ENCODE measurements around the gene HSD3B7.

The HSD3B7 gene

DNA sequence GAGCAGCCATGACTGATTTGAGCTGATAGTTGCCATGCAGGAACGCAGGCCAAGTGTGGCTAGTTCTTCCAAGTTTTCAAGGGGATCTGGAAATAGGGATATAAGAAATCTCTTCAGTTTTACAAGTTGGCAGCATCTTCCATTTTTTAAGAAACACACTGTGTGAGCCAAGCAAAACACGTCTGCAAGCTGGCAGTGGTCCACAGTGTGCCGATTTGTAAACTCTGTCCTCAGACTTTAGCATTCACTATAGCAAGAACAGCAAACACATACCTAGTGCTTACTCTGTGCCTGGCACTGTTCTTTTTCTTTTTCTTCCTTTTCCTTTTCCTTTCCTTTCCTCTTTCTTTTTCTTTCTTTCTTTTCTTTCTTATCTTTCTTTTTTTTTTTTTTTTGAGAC, 33.3 kb upstream of the HSD3B7 start:
- no peak overlapping the region for H3K4me3 ChIP-seq (ENCODE audit: low read depth, low read length)
- TF ChIP-seq, protein P1, sequence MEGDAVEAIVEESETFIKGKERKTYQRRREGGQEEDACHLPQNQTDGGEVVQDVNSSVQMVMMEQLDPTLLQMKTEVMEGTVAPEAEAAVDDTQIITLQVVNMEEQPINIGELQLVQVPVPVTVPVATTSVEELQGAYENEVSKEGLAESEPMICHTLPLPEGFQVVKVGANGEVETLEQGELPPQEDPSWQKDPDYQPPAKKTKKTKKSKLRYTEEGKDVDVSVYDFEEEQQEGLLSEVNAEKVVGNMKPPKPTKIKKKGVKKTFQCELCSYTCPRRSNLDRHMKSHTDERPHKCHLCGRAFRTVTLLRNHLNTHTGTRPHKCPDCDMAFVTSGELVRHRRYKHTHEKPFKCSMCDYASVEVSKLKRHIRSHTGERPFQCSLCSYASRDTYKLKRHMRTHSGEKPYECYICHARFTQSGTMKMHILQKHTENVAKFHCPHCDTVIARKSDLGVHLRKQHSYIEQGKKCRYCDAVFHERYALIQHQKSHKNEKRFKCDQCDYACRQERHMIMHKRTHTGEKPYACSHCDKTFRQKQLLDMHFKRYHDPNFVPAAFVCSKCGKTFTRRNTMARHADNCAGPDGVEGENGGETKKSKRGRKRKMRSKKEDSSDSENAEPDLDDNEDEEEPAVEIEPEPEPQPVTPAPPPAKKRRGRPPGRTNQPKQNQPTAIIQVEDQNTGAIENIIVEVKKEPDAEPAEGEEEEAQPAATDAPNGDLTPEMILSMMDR (conservative IDR thresholded peaks at IDR 0.05; ENCODE audit: low read depth, low read length), result no peak
- DNase-seq (ENCODE audit: low read depth), result peak; percentile 74

DNA sequence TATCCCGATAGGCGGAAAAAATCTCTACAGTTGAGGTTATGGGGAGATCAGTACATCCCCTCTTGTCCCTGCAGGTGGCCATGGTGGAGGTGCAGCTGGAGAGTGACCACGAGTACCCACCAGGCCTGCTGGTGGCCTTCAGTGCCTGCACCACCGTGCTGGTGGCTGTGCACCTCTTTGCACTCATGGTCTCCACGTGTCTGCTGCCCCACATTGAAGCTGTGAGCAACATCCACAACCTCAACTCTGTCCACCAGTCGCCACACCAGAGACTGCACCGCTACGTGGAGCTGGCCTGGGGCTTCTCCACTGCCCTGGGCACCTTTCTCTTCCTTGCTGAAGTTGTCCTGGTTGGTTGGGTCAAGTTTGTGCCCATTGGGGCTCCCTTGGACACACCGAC, 31.9 kb upstream of the HSD3B7 start:
- no peak overlapping the region for H3K4me3 ChIP-seq (ENCODE audit: low read depth, low read length)
- no peak for DNase-seq (ENCODE audit: low read depth)
- TF ChIP-seq, protein P1 (conservative IDR thresholded peaks at IDR 0.05; ENCODE audit: low read depth, low read length), result no peak

DNA sequence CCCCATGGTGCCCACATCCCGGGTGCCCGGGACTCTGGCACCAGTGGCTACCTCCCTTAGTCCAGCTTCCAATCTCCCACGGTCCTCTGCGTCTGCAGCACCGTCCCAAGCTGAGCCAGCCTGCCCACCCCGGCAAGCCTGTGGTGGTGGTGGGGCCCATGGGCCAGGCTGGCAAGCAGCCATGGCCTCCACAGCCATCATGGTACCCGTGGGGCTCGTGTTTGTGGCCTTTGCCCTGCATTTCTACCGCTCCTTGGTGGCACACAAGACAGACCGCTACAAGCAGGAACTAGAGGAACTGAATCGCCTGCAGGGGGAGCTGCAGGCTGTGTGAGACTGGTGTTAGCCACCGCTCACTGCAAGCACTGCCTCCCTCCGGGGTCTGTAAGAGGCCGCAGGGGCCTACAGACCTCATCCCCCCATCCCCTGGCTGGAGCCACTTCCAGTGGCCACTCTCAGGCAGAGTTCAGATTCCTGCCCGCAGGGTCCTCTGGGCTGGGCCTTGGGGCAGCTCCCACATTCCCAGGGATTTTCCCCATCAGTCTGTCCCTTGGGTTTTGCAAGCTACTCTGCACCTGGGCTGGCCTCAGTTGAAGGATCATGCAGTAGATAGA, 31.4 kb upstream of the HSD3B7 start:
- DNase-seq (ENCODE audit: low read depth), result peak; percentile 89
- H3K4me3 ChIP-seq (ENCODE audit: low read depth, low read length), result no peak overlapping the region
- TF ChIP-seq, protein P1 (conservative IDR thresholded peaks at IDR 0.05; ENCODE audit: low read depth, low read length), result peak; percentile 82

DNA sequence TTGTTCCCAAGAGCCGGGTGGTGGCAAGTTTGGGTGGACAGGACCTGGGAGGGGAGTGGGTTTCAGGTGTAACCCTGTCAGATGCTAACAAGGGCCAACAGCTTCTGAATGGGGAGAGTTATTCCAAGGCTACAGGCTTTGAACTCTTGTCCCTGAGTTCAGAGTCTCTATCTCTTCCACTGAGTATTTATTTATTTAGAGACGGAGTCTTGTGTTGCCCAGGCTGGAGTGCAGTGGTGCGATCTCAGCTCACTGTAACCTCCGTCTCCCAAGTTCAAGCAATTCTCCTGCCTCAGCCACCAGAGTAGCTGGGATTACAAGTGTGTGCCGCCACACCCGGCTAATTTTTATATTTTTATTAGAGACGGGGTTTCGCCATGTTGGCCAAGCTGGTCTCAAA, 30.0 kb upstream of the HSD3B7 start:
- TF ChIP-seq, protein P1 (conservative IDR thresholded peaks at IDR 0.05; ENCODE audit: low read depth, low read length), result no peak
- no peak overlapping the region for H3K4me3 ChIP-seq (ENCODE audit: low read depth, low read length)
- no peak for DNase-seq (ENCODE audit: low read depth)

DNA sequence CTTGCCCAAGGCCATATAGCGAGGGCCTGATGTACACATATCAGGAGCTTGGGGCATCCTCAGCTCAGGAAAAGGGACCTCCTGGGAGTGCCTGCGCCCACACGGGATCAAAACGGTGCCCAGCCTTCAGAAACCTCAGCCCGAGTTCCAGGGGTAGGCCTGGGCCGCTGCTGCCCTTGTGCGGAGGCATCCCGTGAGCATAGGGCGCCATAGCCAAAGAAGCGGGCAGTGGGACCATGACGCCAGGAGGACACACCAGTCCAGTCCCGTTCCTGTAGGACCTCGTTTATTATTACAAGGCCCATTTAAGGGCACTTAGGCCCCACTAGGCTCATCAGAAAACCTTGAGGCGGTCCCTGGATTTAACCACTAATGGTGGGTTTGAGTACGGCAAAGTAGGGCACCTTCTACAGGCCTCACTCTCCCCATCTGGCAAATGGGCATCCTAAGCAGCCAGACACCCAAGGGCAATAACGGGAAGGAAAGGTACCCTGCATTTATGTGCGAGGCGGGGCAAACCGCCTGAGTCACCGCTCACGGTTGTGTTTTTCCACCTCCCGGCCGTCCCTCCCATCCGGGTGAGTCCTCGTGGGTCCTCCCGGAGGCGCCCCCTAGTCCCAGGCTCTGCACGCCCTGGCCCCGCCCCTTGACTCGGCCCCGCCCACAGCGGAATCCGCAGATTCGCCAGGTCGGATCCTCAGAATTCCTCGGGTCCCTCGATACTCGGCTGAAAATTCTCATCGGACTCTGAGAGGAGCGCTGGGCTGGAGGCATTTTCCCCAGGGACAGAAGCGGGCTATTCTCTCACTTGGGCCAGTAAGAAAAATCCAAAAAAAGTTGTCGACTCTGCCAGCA, 28.2 kb upstream of the HSD3B7 start:
- TF ChIP-seq, protein P1 (conservative IDR thresholded peaks at IDR 0.05; ENCODE audit: low read depth, low read length), result peak; percentile 41
- H3K4me3 ChIP-seq (ENCODE audit: low read depth, low read length), result peak overlapping the region; percentile 88
- DNase-seq (ENCODE audit: low read depth), result peak; percentile 90

DNA sequence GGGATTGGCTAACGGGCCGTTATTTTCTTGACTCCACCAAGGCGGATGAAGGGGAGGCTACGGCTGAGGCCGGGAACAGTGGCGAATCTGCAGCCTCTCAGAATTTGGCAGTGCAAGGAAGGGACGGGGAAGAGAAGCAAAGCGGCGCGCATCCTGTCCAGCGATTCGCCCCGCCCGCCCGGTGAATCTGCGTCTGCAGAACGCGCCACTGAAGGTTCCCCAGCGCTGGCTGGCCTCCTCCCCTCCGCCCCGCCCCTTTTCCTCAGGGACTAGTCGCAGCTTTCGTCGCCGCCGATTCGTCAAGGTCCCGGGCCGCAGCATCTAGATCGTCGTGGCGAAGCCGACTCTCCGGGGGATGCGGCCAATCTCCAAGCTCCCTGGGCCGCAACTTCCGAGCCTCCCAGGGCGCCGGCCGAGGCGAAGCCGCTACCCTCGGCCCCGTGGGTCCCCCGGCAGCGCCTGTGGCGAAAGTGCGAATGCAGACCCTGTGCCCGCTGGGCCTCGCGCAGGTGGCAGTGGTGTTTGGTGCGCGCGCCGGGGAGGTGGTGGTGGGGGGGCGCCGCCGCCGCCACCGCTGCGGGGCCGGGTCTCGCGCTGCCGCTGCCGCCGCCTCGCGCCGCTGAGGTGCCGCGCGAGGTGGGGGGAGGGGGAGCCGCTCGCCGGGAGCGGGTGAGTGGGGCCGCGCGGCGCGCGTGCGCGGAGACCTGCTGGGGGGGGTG, 27.4 kb upstream of the HSD3B7 start, which contains the start of gene SETD1A:
SETD1A (plus strand) TSS at position 299 of the 719 bp plus-strand sequence. CDS start 978 bp downstream, outside the sequence.
- peak within 1 kb of the TSS; percentile 88 for H3K4me3 ChIP-seq (ENCODE audit: low read depth, low read length)
- TF ChIP-seq, protein P1 (conservative IDR thresholded peaks at IDR 0.05; ENCODE audit: low read depth, low read length), result no peak
- peak; percentile 98 for DNase-seq (ENCODE audit: low read depth)
